HAP-1 (cell line): ENCODE data around the gene CDKN1C.

Experiments
- DNase-seq, 2 experiments: peaks; one replicate each; pipeline ENCODE4 v3.0.0-alpha.2; 2016 to 2020; ENCODE audit warnings: low spot score in 2 of 2
- H3K27me3 ChIP-seq: fragments of 250-450 bp; sonication (Bioruptor Pico); 2 replicates; pipeline ENCODE4 v1.5.1; 2020; ENCODE audit warnings: low read depth, mild to moderate bottlenecking, moderate library complexity
- H3K36me3 ChIP-seq: fragments of 250-450 bp; sonication (Bioruptor Pico); replicated peaks from 2 replicates; pipeline ENCODE4 v1.5.1; 2020; ENCODE audit warnings: mild to moderate bottlenecking
- H3K4me1 ChIP-seq: fragments of 250-450 bp; sonication (Bioruptor Pico); 2 replicates; pipeline ENCODE4 v1.5.1; 2020; ENCODE audit warnings: mild to moderate bottlenecking
- H3K4me3 ChIP-seq: fragments of 250-450 bp; sonication (Bioruptor Pico); 2 replicates; pipeline ENCODE4 v1.5.1; 2020; ENCODE audit warnings: mild to moderate bottlenecking, moderate library complexity
- H3K9me3 ChIP-seq: fragments of 250-450 bp; sonication (Bioruptor Pico); 2 replicates; pipeline ENCODE4 v1.5.1; 2020; ENCODE audit warnings: mild to moderate bottlenecking, moderate library complexity
- in situ Hi-C: fragments of 300-500 bp; cut with MboI; formaldehyde crosslinking; loops from 3 replicates; pipeline ENCODE4 v1.14.3; 2020; ENCODE audit warnings: low sequenced_read_pairs, inconsistent platforms, mixed read lengths

CDKN1C gene

DNA sequence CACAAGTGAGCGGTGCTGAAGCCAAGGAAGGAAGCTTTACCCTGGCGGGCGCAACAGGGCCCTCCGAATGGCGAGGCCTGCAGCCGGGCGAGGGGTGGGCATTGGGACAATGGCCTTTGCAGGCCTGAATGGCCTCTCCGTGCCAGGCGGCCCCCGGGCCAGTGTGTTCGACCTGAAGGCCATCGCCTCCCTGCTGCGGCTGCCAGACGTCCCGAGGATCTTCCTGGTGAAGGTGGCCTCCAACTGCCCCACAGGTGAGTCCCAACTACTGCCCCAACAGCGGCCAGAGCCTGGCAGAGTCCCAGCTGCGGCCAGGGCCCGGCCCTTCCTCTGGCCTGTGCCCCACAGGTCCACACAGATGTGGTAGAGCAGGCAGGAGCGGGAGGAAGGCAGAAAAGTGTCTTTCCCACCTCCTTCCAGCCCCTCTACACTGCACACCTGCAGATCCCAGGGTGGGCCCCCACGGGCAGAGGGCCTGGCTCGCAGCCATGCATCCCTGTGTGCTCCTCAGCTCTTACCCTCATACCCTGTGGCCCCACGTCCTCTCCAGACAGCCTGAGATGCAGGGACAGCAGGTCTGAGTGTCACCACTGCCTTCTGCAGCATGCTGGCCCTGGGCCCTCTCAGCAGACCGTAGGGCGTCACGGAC, 32.4 kb upstream of the CDKN1C start:
- H3K9me3 ChIP-seq, result no peaks in the 10 kb centered on the region
- in situ Hi-C loops, result no loop called here
- DNase-seq, result no peak
- no peak overlapping the region for H3K4me3 ChIP-seq
- no peaks in the 10 kb centered on the region for H3K36me3 ChIP-seq
- H3K27me3 ChIP-seq, result no peaks in the 10 kb centered on the region
- no peaks in the 10 kb centered on the region for H3K4me1 ChIP-seq

DNA sequence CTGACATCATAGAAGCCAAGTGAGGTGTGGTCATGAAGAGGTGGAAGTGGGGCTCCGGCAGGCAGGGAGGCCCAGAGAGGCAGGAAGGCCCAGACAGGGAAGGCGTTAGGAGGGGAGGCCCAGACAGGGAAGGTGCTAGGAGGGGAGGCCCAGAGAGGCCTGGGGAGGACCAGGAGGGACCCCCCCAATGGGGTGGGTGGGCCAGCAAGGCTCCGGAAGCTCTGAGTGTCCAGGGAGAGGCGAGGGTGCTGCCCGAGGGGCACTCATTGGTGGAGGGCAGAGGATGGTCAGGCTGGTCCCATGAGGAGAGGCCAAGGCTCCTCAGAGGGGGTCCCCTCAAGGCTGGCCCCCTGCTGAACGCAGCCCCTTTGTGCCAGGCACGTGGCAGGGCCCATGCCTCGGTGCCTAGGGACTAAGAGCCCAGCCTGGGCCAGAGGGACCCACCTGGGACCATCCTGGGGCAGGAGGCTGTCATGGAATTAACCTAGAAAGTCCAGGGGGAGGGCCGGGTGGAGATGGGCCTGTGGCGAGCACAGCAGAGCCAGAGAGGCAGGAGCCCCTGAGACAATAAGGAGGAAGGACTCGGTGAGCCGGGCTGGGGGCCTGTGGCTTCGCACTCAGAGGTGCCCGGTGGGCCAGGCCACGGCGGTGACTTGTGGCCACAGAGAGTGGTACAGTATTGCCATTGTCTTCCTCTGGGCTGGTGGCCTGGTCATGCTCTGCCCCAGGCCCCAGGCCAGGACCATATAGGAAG, 31.5 kb upstream of the CDKN1C start:
- H3K27me3 ChIP-seq, result no peaks in the 10 kb centered on the region
- no peaks in the 10 kb centered on the region for H3K4me1 ChIP-seq
- H3K36me3 ChIP-seq, result no peaks in the 10 kb centered on the region
- DNase-seq, result no peak
- H3K4me3 ChIP-seq, result no peak overlapping the region
- H3K9me3 ChIP-seq, result no peaks in the 10 kb centered on the region
- in situ Hi-C loops, result no loop called here

DNA sequence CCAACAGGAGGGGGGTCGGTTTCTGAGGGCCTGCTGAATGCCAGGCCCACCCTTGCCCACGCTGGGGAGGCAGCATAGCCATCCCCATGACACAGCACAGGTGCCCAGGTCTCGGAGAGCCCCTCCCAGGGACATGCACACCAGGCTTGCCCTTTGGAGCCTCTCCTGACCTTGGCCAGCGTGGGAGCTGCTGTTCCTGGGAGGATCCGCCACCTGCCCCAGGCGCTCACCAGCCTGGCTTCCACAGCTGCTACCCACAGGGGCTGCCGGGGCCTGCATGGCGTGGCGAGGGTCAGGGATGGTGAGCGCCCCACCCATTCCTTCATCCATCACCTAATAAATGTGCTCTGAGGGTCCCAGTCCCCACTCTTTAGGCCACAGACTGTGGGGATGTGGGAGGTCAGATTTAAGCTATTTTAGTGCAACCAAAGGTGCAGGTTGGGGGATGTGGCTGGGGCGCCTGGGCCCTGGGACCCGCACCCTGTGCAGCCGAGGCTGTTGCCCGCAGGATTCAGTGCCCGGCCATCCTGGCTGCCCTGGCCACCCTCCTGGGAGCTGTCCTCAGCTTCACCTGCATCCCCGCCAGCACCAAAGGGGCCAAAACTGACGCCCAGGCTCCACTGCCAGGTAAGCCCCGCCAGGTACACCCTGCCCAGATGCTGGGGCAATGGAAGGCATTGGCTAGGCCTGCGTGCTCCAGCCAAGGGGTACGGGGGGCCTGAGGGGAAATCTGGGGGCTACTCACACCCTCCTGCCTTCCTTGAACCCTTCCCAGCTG, 30.7 kb upstream of the CDKN1C start:
- in situ Hi-C loops, result no loop called here
- Histone ChIP-seq H3K9me3 (no peaks in the 10 kb centered on the region), H3K27me3 (no peaks in the 10 kb centered on the region), H3K4me1 (no peaks in the 10 kb centered on the region), H3K36me3 (no peaks in the 10 kb centered on the region), H3K4me3 (no peak overlapping the region)
- DNase-seq, result no peak

DNA sequence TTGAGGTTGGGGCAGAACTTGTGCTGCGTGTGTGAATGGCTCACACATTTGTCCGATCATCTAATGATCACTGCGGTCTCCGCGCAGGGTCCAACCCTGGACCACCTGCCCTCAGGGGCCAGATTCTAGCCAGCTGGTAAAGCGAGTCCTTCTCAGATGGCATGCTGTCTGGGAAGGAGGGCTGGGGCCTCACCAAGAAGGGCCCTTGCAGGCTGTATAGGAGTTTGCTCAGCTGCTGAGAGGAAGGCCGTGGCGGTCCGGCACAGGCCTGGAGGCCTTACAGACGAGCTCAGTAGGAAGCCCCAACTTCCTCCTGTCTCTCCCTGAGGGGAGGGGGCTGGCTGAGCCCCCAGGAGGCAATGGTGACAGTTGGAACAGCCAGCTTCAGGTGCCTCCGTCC, 29.9 kb upstream of the CDKN1C start:
- Histone ChIP-seq H3K4me1 (no peaks in the 10 kb centered on the region), H3K9me3 (no peaks in the 10 kb centered on the region), H3K4me3 (no peak overlapping the region), H3K36me3 (no peaks in the 10 kb centered on the region), H3K27me3 (no peaks in the 10 kb centered on the region)
- in situ Hi-C loops, result no loop called here
- no peak for DNase-seq

DNA sequence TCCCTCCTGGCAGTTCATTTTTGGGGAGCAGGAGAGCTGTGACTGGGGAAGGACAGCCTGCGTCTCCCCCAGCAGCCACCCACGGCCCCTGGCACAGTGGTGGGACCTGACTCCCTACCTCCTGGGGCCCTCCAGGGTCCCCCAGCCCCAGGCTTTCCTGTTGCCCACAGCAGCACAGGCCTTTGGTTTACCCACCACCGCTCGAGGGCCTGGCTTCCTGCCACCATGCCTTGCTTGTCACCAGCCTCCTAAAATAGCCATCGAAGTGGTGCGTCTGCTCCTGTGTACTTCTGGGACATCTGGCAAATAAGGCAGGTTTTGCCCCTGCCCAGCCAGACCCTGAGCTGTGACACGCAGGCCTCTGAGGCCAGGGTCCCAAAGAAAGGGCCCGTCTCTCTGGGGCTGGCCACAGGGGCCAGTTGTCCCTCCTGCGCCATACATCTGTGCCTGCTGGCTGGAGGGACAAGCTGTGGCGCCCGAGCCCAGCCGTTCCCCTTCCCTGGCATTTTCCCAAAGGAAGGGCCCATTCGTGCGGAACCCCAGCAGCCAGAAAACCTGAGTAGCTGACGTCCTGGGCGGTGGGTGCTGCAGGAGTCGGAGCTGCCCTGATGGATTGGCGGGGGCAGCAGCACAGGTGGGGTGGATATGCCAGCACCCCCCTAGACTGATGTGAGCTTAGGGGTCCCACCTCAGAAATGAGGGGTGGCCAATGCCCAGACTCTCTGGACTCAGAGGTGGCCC, 29.1 kb upstream of the CDKN1C start:
- Histone ChIP-seq H3K4me1 (no peaks in the 10 kb centered on the region), H3K4me3 (no peak overlapping the region), H3K36me3 (no peaks in the 10 kb centered on the region), H3K27me3 (no peaks in the 10 kb centered on the region), H3K9me3 (no peaks in the 10 kb centered on the region)
- in situ Hi-C loops, result no loop called here
- DNase-seq, result no peak

DNA sequence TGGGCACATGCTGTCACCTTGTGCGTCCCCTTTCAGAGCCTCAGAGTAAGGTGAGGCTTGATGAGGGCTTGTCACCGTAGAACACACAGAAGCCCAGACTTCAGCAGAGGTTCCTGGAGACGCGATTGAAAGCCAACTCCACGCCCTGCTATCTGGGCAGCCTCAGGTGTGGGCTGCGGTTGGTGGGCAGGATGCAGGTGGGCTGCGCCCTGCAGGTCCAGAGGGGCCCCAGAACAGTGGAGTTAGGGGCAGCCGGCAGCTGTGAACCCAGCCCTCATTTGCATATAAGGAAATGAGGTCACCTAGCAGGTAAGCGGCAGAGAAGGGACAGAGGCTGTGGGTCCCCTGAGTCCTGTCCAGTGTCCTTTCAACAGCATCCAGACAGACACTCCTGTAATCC, 28.2 kb upstream of the CDKN1C start:
- Histone ChIP-seq H3K4me3 (no peak overlapping the region), H3K27me3 (no peaks in the 10 kb centered on the region), H3K36me3 (no peaks in the 10 kb centered on the region), H3K4me1 (no peaks in the 10 kb centered on the region), H3K9me3 (no peaks in the 10 kb centered on the region)
- in situ Hi-C loops, result no loop called here
- DNase-seq, result no peak

DNA sequence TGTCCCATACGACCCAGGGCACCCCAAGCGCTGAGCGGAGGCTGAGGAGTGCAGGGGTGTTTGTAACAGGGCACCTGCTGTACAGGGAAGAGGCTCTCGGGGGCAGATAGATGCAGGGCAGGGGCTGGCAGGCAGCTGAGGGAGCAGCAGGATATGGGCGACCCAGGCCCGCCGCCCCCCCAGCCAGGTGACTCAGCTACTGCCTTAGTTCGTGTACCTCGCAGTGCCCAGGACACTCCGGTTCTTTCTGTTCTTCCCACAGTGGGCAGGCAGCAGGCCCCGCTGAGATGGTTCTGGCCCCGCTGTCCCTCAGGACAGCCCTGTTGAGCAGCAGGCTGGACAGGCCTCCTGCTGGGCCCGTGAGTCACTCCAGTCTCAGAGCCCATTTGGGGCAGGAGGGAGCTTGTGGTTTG, 27.4 kb upstream of the CDKN1C start:
- no peak for DNase-seq
- H3K4me3 ChIP-seq, result no peak overlapping the region
- H3K36me3 ChIP-seq, result no peaks in the 10 kb centered on the region
- H3K27me3 ChIP-seq, result no peaks in the 10 kb centered on the region
- no peaks in the 10 kb centered on the region for H3K9me3 ChIP-seq
- in situ Hi-C loops, result no loop called here
- H3K4me1 ChIP-seq, result no peaks in the 10 kb centered on the region

DNA sequence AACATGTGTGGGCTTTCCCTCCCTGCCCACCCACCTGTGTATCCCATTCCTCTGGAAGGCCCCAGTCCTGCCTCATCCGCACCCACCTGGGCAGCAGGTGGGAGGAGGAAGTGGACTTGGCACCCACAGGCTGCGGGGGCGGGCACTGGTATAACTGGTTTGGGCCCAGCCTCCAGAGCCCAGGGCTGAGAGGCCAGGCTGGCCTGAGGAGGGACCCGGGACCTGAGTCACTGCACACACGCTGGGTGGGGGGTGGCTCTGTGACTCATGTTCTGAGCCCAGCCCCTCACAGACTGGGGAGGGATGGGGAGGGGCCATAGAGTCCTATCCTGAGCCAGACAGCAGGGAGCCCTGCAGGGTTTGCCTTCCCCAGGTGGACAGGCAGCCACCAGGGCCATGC, 26.9 kb upstream of the CDKN1C start:
- Histone ChIP-seq H3K4me3 (no peak overlapping the region), H3K36me3 (no peaks in the 10 kb centered on the region), H3K27me3 (no peaks in the 10 kb centered on the region), H3K9me3 (no peaks in the 10 kb centered on the region), H3K4me1 (no peaks in the 10 kb centered on the region)
- DNase-seq, result no peak
- in situ Hi-C loops, result no loop called here

DNA sequence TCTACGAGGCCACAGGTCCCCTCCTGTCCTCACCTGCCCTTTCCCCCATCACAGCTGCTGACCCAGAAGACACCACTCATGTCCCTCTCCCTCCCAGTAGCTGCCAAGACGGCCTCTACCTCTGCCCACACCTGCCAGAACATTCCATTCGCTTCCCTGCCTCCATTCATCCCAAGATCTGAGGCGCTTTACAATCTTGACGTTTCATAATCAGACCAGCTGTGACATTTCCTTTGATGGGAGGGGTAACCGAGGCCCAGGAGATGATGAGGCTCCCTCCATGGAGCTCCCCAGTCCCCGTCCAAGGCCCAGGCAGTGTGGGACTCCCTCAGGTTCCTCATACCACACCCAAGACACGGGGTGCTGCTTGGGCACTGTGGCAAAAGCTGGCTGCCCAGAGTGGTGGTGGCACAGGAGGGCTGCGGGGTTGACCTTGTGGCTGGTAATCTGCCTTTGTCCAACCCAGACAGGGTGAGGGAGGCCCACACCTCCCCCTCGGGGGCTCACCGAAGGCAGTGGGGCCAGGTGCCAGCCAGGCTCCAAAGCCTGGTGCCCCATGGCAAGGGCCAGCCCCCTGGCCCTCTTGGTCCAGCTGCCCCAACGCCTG, 26.3 kb upstream of the CDKN1C start:
- no peaks in the 10 kb centered on the region for H3K4me1 ChIP-seq
- in situ Hi-C loops, result no loop called here
- no peaks in the 10 kb centered on the region for H3K36me3 ChIP-seq
- H3K9me3 ChIP-seq, result no peaks in the 10 kb centered on the region
- no peak overlapping the region for H3K4me3 ChIP-seq
- DNase-seq, result no peak
- no peaks in the 10 kb centered on the region for H3K27me3 ChIP-seq

DNA sequence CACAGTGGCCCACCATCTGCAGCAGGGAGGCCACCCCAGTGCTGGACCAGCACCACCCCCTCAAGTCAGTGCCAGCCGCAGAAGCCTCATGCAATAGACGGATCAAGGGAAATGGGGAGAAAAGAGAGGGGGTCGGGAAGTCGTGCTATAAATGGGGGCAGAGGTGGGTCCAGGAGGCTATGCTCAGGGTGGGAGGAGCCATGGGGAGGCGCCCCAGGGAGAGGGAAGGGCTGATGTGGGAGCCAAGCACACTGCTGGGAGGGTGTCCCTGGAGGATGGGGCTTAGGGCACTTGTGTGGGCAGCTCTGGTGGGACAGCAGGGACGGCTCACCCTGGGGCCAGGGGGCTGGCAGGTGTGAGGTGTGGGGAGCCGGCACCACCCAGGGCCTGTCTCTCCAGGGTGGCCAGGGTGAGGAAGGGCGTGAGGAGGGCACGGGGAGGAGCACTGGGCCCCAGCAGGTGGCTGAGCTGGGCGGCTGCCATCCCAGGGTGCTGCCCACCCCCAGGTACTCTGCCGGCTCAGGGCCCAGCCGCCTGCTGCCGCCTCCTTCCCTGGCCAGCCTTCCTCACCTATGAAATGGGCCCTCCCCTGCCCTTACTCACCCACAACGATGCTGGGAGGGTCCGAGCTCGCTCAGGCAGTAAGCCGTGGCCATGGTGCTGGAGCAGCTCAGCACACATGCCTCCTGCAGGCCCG, 25.7 kb upstream of the CDKN1C start:
- no peak overlapping the region for H3K4me3 ChIP-seq
- no peaks in the 10 kb centered on the region for H3K27me3 ChIP-seq
- H3K4me1 ChIP-seq, result no peaks in the 10 kb centered on the region
- no peak for DNase-seq
- in situ Hi-C loops, result no loop called here
- H3K36me3 ChIP-seq, result no peaks in the 10 kb centered on the region
- H3K9me3 ChIP-seq, result no peaks in the 10 kb centered on the region

DNA sequence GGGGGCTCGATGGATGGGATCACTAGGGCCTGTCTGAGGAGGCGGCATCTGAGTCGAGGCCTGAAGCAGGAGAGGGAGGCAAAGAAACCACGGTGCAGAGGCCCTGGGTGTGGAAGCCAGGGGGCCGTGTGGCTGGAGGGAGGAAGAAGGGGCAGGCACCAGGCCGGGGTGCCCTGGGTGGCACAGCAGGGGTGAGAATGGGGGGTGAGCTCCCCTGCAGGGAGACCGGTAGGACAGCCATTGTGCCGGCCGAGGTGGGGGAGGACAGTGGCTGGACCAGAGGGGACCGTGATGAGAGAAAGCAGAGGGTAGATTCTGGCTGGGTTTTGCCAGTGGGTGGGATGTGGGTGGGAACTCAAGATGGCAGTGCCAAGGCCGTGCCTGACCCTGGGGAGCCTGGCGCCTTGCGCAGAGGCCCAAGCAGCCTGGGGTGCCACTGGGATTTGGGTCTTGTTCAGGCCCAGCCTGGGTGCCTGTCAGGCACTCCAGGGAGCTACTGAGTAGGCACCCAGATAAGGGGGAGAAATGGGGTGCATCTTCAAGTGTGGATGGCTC, 24.9 kb upstream of the CDKN1C start:
- in situ Hi-C loops, result no loop called here
- no peak overlapping the region for H3K4me3 ChIP-seq
- no peaks in the 10 kb centered on the region for H3K9me3 ChIP-seq
- H3K36me3 ChIP-seq, result no peaks in the 10 kb centered on the region
- H3K4me1 ChIP-seq, result no peaks in the 10 kb centered on the region
- no peak for DNase-seq
- H3K27me3 ChIP-seq, result no peaks in the 10 kb centered on the region

DNA sequence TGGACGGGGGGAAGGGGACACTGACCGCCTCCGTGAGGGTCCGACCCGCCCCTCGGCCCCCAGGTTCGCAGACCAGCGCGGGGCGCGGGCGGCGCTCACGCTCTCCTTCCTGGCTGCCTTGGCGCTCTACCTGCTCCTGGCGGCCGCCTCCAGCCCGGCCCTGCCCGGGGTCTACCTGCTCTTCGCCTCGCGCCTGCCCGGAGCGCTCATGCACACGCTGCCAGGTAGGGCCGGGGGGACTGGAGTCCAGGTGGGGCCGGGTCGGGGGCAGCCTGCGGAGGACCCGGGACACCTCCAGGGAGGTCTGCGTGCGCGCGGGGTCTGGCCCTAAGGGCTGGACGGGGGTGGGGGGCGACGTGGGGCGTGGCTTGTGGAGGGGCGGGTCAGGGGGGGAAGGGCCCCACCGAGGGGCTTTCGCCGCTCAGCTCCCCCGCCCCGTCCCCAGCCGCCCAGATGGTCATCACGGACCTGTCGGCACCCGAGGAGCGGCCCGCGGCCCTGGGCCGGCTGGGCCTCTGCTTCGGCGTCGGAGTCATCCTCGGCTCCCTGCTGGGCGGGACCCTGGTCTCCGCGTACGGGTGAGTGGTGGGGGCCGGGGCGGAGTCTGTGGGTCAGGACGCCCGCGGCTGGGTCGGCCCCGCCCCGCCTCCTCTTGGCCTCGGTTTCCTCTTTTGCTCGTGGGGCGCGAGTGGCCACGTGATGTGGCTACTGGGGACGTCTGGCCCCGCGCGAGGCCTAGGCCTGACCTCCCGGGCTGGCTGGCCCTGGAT, 23.7 kb upstream of the CDKN1C start:
- no peak overlapping the region for H3K4me3 ChIP-seq
- H3K4me1 ChIP-seq, result no peaks in the 10 kb centered on the region
- in situ Hi-C loops, result no loop called here

More for the DNA sequence above, 23.7 kb upstream of the CDKN1C start:
- Histone ChIP-seq H3K36me3 (no peaks in the 10 kb centered on the region; the same call in 1 of the 2 replicates), H3K9me3 (no peaks in the 10 kb centered on the region), H3K27me3 (no peaks in the 10 kb centered on the region)
- no peak for DNase-seq
